NCI-H1092 treated with DMSO at 0.1 percent for 48 hours (cell line): ENCODE results near the gene SLC47A1.

Source experiments
- DNase-seq: peaks from one replicate; lab custom pipeline; 2025; lab: John Stamatoyannopoulos, UW

Gene SLC47A1

GRCh38 chr17:19610879-19611278, 77.2 kb downstream of the SLC47A1 start:
- no peak for DNase-seq

GRCh38 chr17:19613979-19614378, 80.3 kb downstream of the SLC47A1 start:
- no peak for DNase-seq

GRCh38 chr17:19614900-19615299, 81.2 kb downstream of the SLC47A1 start:
- DNase-seq, result no peak

GRCh38 chr17:19618015-19618414, 84.4 kb downstream of the SLC47A1 start:
- no peak for DNase-seq

GRCh38 chr17:19619705-19620325, 86.2 kb downstream of the SLC47A1 start:
- no peak for DNase-seq

- DNase-seq, result no peak
Measured at GRCh38 chr17:19621697-19622096, 88.0 kb downstream of the SLC47A1 start.

GRCh38 chr17:19626079-19626478, 92.4 kb downstream of the SLC47A1 start:
- no peak for DNase-seq
